HG02759 (cell line): ENCODE data around the gene MAP1LC3B.

ENCODE experiments used
- ATAC-seq: cut with Tn5 transposase; IDR thresholded peaks from one replicate; pipeline ENCODE4 v1.9.1; 2021; ENCODE audit warnings: mild to moderate bottlenecking, moderate library complexity; ENCODE audit not compliant: unreplicated experiment

MAP1LC3B gene

GRCh38 chr16:87407511-87408112 lies 15.5 kb downstream of the MAP1LC3B start:
- ATAC-seq, result no peak

DNA sequence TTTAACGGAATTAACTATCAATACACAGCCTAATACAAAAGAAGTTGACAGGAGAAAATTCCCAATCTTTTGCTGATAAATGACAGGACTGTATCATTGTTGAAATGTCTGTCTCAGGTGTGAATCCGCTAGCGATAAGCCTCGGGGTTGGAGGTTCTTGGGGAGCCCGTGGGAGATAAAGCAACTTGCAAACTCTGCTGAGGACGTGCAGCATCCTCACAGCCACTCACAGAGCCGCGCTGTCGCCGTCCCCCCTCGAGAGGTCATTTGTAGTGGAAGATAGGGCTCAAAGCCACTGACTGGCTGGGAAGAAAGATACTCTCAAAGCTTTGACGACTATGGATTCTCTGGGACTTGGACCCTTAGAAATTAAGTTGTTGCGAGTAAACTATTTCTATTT lies 17.0 kb downstream of the MAP1LC3B start:
- no peak for ATAC-seq

GRCh38 chr16:87409781-87410180 lies 17.6 kb downstream of the MAP1LC3B start:
- ATAC-seq, result no peak

DNA sequence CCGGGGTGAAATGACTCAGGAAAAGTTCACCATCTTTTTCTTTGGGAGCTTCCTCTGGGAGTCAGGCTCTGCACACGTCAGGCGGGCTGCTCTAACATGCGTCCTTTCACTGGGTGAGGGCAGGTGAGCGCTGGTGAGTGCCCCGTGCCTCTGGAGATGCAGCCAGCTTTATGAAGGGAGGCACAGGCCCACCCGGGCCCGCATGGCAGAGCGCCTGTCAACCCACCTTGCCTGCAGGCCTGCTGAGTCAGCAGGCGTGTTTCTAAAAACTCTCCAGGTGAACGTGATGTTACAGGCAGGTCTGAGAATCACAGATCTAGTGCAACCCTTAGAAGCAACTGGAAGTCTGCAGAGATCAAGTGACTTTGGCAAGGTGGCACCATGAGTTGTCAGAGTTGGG lies 18.4 kb downstream of the MAP1LC3B start:
- no peak for ATAC-seq

- ATAC-seq, result no peak
Observed at GRCh38 chr16:87410968-87411367, 18.8 kb downstream of the MAP1LC3B start.

- no peak for ATAC-seq
Observed at GRCh38 chr16:87411375-87412271, 19.5 kb downstream of the MAP1LC3B start.

DNA sequence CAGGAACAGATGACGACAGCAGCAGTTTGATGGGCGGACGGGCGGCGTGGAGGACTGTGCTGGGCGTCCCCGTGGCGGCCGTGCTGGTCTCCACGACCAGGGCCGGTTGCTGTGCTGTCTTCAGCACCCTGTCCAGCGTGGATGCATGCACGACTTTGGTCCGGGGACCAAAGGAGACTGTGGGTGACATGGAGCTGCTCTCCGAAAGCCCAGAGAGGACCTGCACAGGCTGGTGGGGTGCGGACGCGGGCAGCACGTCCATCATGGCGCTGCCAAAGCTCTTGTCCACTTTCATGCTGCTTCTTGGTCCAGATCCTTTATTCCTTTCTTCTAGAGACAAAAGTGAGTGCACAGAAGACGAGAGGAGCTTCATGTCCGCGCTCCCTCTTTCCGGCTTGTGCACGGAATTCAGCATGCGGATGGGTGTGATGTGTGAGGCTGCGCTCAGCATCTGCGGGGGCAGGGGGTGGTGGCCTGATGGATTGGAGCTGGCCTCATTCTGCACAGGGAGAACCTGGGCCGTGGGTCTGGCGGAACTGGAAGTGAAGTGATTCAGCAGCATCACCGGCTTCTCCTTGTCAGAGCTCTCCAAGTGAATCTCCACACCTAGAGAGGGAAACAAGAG lies 20.3 kb downstream of the MAP1LC3B start:
- ATAC-seq, result no peak

- no peak for ATAC-seq
Observed at GRCh38 chr16:87412996-87413421, 20.9 kb downstream of the MAP1LC3B start.

GRCh38 chr16:87414251-87414680 lies 22.1 kb downstream of the MAP1LC3B start:
- ATAC-seq, result peak; percentile 44

- ATAC-seq, result no peak
Observed at GRCh38 chr16:87415441-87415840, 23.3 kb downstream of the MAP1LC3B start.

DNA sequence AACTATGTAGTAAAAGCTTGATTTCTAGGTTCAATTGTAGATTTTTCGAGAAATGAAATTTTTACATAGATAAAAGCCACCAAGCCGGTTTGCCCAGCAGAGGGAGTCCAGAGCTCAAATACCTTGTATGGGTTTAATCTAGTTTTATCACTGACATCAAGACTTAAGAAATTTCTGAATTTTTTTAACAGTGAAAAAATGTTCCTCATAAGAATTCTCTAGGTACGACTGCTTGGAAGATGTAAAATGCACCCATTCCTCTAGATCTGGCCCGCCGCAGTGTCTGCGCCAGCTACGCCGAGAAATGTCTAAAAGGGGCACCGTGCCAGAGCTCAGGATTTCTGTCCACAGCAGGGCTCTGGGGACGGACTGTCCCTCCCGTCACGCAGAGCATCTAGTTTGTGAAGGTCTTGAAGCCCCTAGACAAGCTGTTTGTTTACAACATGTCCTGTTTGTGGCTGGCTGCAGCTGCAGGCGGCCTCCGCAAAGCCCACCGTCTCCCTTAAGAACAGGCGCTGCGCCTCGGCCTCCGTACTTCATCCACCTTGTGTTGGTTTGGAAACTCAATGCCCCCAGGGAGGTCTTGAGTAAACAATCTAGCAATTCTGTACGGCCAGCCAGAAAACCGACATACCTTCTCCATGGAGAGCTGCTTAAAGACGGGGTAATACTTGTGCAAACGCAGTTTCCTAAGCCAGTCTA lies 24.8 kb downstream of the MAP1LC3B start:
- no peak for ATAC-seq

DNA sequence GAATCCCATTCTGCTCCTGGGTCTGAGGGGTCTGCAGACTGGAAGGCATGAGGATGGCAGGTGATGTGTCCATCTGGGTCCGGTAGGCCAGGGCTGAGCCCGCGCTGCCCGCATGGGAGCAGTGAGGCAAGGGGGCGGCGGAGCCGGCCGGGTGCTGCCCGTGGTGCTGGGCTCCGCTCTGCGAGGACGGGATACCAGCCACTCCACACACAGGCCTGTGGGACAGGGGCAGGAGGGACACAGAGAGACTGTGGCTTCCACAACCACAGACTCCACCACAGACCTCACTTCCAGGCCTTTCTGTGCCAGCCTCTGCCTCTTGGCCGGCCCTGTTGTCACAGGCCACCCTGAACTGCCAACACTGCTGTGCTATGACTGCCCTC lies 25.4 kb downstream of the MAP1LC3B start:
- no peak for ATAC-seq

DNA sequence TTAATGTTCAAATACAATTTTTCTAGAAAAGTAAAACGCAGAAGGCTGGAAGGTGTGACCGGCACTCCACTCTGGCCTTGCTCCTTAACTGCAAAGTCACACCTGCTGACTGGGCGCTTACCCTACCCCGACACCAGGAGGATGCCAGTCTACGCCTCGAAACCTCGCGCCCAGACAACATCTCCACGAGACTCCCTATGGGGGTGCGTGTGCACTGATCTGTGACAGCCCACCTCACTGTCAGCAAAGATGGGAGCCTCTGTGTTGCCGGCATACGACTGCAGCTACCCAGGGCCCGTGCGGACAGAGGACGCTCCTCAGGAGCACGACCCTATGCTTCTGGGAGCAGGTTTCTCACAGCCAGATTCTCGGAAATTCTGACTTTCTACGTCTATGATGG lies 26.1 kb downstream of the MAP1LC3B start:
- no peak for ATAC-seq

DNA sequence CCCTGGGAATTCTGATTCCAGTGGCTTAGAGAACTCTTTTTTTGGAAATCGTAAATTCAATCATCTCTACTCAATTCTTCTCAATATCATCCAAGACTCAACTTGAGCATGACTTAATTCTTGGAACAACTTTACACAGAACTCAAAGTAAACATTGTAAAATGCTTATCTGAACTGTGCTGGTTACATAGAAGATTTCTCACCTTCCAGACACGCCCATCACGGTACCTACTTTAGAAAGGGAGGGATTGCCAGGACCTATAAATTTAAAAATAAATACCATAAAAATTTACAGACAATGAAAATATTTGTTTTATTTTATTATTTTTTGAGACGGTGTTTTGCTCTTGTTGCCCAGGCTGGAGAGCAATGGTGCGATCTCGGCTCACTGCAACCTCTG lies 26.5 kb downstream of the MAP1LC3B start:
- ATAC-seq, result no peak

DNA sequence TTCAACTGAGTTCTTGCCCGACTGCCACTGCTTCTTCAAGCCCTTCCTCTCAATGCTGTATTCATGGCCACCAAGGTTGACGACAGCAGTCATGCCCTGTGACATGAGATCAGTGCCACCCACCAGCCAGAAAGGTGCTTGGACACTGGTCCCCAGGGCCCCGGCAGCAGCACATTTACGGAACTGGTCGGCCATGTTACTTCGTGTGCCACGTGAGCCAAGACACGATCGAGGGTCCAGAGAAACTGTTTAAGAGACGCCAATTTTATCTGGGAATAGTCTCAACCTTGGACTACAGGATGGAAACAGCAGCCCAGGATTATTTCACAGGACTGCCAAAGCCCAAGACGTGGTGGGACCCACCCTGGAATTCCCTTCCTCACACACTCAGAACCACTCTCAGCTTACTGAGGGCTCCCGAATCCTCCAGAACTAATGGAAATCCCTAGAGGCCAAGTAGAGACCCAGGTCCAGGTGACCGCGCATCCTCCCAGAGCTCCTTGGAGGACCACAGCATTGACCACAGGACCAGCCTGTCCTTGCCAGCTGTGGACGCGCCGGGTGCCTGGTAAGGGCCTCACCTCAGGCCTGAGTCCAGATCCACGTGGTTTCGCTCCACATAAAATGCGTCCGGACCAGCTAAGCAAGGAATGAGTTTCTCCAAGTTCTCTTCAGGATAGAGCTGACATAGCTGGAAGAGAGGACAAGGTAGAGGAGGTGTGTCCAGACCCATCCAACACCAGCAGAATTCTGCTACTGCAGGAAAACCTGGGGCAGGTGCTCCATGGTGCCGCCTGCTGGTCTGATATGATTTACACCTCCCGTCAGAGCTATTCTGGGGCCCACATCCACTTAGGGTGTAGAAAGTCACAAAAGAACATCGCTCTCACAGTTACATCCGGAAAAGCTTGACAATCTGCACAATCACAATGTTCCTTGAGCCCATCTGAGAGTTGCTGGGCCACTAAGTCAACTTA lies 28.2 kb downstream of the MAP1LC3B start:
- ATAC-seq, result no peak

DNA sequence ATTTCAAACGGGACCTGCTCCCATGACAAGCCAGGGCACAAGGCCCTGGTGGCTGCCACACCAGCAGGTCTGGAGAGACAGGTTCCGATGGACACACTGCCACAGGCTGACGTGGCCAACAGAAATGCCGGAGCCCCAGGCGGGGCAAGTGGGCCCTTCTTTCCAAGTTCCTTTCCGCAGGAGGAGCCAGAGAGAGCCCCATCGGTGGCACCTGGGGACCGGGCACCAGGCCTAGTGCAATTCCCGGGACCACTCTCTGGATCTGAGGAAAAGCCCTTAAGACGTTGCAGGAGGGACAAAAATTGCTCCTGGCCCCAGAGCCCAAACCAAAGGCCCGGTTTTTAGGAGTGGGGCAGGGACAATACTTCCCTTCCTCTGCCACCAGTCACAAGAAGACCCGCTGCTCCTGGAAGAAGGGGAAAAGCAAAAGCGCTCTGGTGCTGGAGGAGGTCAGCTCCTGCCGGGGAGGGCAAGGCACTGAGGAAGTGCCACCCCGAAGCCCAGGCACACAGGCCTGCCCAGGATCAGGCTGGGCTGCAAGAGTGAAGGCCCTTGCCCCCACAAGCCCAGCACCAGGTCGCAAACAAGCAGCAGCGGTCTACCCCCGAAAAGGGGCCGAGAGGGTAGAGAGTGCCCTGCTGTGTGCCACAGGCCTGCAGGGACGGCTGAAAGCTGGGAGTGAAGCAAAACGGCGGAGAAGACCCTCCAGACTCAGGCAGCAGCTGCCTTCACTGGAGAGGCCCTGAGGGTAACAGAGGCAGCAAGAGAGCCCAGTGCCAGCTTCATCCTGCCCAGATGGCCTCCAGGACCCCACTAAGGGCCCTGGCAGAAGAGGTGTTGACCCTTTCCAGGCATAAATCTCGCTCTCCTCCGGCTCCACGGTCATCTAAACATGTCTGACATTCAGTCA lies 29.1 kb downstream of the MAP1LC3B start:
- ATAC-seq, result no peak

- ATAC-seq, result no peak
Observed at GRCh38 chr16:87422106-87422505, 30.0 kb downstream of the MAP1LC3B start.

DNA sequence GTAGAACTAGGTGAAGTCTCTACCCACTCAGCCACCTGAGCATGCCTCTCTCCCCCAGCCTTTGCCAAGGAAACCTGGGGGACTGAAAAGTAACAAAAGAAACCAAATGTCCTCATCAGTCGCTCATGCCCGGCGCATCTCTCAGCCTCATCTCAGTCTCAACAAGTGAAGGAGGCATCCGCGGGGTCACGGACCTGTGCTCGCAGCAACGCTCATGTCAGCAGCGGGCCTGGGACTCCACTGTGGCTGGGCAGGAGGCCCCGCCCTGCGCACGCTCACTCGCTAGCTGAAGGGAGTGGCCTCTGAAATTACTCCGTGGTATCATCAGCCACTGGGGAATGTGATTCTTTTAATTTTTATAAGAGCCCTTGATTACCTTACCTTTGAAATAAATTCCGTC lies 31.3 kb downstream of the MAP1LC3B start:
- no peak for ATAC-seq

DNA sequence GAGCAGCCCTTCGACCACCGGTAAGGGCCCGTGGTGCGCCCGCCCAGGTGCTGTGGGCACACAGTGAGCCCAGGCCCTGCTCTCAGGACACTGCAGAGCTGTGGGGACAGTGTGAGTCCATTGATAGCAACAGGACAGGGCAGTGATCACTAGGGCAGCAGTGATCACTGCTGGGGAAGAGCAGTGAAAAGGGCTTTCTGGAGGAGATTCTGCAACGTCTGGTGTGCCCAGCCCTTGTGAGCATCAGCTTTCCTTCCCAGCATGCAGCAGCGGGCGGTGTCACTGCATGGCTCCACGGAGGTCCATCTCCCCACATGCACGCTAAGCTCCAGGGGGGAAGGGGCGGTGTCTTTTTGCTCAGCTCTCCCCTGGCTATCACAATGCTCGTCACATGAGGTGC lies 32.1 kb downstream of the MAP1LC3B start:
- ATAC-seq, result no peak
